ENCODE data around the gene DCLK3.

- no peak for TF ChIP-seq CTCF (IDR thresholded peaks at IDR 0.05 in 2 of 3, conservative IDR thresholded peaks at IDR 0.05 in 1 of 3; ENCODE audit: control insufficient read depth in 2 of 3, extremely low read depth in 1 of 3, insufficient read depth in 1 of 3, low read depth in 3 of 3, low read length in 3 of 3)
- no peak for TF ChIP-seq RCOR1 (conservative IDR thresholded peaks at IDR 0.05; ENCODE audit: low read depth, low read length)
- no peak for TF ChIP-seq ZNF274 (IDR thresholded peaks at IDR 0.05; ENCODE audit: insufficient read depth, insufficient read length)
- TF ChIP-seq NRF1 (conservative IDR thresholded peaks at IDR 0.05; ENCODE audit: low read depth, low read length), result no peak
- TF ChIP-seq ZSCAN29 (IDR thresholded peaks at IDR 0.05), result no peak
- no peak for TF ChIP-seq TAF1 (IDR thresholded peaks at IDR 0.05; ENCODE audit: borderline replicate concordance, low read depth, low read length)
- no peak for TF ChIP-seq MYC (IDR thresholded peaks at IDR 0.05; ENCODE audit: insufficient read depth, insufficient read length, insufficient replicate concordance, low read length, severe bottlenecking)
- no peak for TF ChIP-seq REST (IDR thresholded peaks at IDR 0.05; ENCODE audit: low read depth, low read length)
These were observed 32.5 kb upstream of the DCLK3 start for GRCh38 chr3:36796881-36797280.
